Testis (tissue), 3 donors: Measurements from ENCODE around the gene SECISBP2L. TPM values are rescaled to one million over a fixed set of nuclear protein-coding genes. Genes with fewer than 3 reads are reported as not detected.

Experiments
- DNase-seq: peaks from one replicate; pipeline ENCODE4 v3.0.0-alpha.2; 2019
- H3K27ac ChIP-seq, 2 donors: fragments of 200-600 bp; sonication (generic); one replicate each; pipeline ENCODE4 v1.5.1; 2019
- H3K27me3 ChIP-seq: fragments of 200-600 bp; sonication (generic); one replicate; pipeline ENCODE4 v1.5.1; 2019
- H3K36me3 ChIP-seq: fragments of 200-600 bp; sonication (generic); one replicate; pipeline ENCODE4 v1.5.1; 2017; ENCODE audit warnings: low read depth; ENCODE audit errors: missing control alignments
- H3K4me1 ChIP-seq: fragments of 200-600 bp; sonication (generic); one replicate; pipeline ENCODE4 v1.5.1; 2019
- H3K4me3 ChIP-seq, 2 donors: fragments of 200-600 bp; sonication (generic); one replicate each; pipeline ENCODE4 v1.5.1; 2017 to 2019
- H3K9me3 ChIP-seq: fragments of 200-600 bp; sonication (generic); one replicate; pipeline ENCODE4 v1.5.1; 2017
- CTCF ChIP-seq, 3 experiments: fragments of 450-650 bp in 2 of 3; fragments of 200-600 bp in 1 of 3; sonication (generic) in 1 of 3; IDR thresholded peaks; one replicate each; pipeline ENCODE4 v1.5.1; 2016 to 2019; ENCODE audit warnings: antibody characterized with exemption in 3 of 3, mild to moderate bottlenecking in 2 of 3, moderate library complexity in 1 of 3
- POLR2A ChIP-seq: fragments of 450-650 bp; IDR thresholded peaks from one replicate; pipeline ENCODE4 v1.6.1; 2017; ENCODE audit warnings: antibody characterized with exemption, mild to moderate bottlenecking, moderate library complexity
- WGBS, 2 donors: methylation state at CpG; one replicate each; pipeline ENCODE4 v1.1.5; 2018; 5-methylcytosine and 5-hydroxymethylcytosine counted together
- intact Hi-C: fragments of 100-400 bp; cut with DNase I; formaldehyde crosslinking; loops from one replicate; pipeline ENCODE4 v1.15.1; 2023; ENCODE audit warnings: low total_unique reads
- polyA plus RNA-seq: library from polyadenylated mRNA; stranded (reverse); fragments of 350-450 nt; fragmentation: Illumina TruSeq; extraction: RNeasy Lipid Tissue Mini Kit (QIAGEN cat#74804); gene quantifications from one replicate; pipeline ENCODE4 v1.2.3, GENCODE V29; 2014; ENCODE audit warnings: low read depth, low replicate concordance; ENCODE audit not compliant: insufficient read depth
- total RNA-seq, 2 donors: library from RNA; depleted of rRNA; stranded (reverse); fragments of >200 nt; gene quantifications; one replicate each; pipeline ENCODE4 v1.2.3, GENCODE V29; 2016

The SECISBP2L gene
- total and polyA plus RNA-seq, 3 donors from 2014 or later: 29.2 to 76.1 (median 53.6) TPM

- intact Hi-C loops: no loop called here
- Histone ChIP-seq H3K9me3 (no peaks in the 10 kb centered on the region), H3K36me3 (no peaks in the 10 kb centered on the region), H3K27me3 (no peaks in the 10 kb centered on the region), H3K4me3 (peak overlapping the region; percentile 58 to 74), H3K4me1 (peaks cover 2% of the 10 kb centered on the region), H3K27ac (peak overlapping the region; percentile 18 to 79)
- whole genome bisulfite sequencing, 2 donors: 0 to 2% methylated on average over 6 to 46 of the region's 54 CpGs
- peak; percentile 45 for DNase-seq
- TF ChIP-seq CTCF (IDR thresholded peaks at IDR 0.05): no peak
- no peak for TF ChIP-seq POLR2A
Measured at GRCh38 chr15:48962662-48963523, 83.4 kb downstream of the SECISBP2L start.

DNA sequence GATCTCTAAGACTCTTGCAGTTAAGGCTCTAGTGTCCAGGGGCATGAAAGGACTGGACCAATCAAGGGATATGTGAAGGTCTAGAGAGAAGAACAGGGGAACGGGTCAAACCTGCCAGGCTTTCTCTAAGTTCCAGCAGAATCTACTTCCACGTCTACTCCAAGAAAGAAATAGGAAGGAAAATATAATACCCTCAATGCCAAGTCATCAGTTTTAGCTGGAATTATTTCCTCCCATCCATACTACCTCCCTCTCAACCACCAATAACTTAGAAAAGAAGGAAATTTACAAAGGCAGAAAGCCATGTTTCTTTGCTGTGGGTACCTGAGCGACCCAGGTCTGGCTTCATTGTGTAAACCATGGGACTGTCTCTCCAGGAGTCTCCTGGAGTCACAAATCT is 90.3 kb downstream of the SECISBP2L start:
- intact Hi-C loops: no loop called here
- no peak for TF ChIP-seq CTCF (IDR thresholded peaks at IDR 0.05)
- no peak for TF ChIP-seq POLR2A
- WGBS, 2 donors: 85 to 91% methylated on average over 3 of the region's 3 CpGs
- DNase-seq: no peak
- Histone ChIP-seq H3K9me3 (no peaks in the 10 kb centered on the region), H3K4me1 (peaks cover 18% of the 10 kb centered on the region), H3K27me3 (no peaks in the 10 kb centered on the region), H3K4me3 (no peak overlapping the region), H3K27ac (peak overlapping the region; percentile 64 to 79), H3K36me3 (no peaks in the 10 kb centered on the region)

- no peaks in the 10 kb centered on the region for H3K27me3 ChIP-seq
- H3K9me3 ChIP-seq: no peaks in the 10 kb centered on the region
- TF ChIP-seq CTCF (IDR thresholded peaks at IDR 0.05) (no peak), POLR2A (no peak)
- WGBS, 2 donors: 77 to 85% methylated on average over 4 of the region's 4 CpGs
- intact Hi-C loops: no loop called here
- no peak overlapping the region for H3K4me3 ChIP-seq
- H3K4me1 ChIP-seq: peaks cover 18% of the 10 kb centered on the region
- H3K27ac ChIP-seq: peak overlapping the region; percentile 64 to 79
- DNase-seq: no peak
- H3K36me3 ChIP-seq: no peaks in the 10 kb centered on the region
Measured at GRCh38 chr15:48955370-48955769, 90.9 kb downstream of the SECISBP2L start.

DNA sequence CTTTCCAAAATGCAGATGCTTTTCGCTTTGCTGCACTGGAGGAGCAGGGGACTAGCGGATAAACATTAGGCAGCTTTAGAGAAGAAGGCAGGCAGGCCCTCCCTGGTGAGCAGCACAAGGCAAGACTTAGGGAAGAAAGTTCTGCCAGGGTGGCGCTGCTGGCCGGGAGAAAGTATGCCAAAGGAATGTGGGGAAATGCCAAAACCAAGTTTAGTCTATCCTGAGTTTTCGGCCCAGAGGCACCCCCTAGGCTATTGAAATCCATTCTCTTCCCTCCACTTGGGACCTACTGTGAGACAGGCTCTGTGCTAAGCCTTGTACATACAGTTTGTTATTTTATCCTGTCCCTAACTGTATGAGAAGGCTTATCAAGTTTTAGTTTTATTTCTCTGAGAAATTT is 91.7 kb downstream of the SECISBP2L start:
- intact Hi-C loops: no loop called here

More for the DNA sequence above, 91.7 kb downstream of the SECISBP2L start:
- no peaks in the 10 kb centered on the region for H3K9me3 ChIP-seq
- TF ChIP-seq POLR2A (no peak), CTCF (IDR thresholded peaks at IDR 0.05) (no peak)
- 20 to 29% methylated on average over 5 of the region's 5 CpGs for WGBS, 2 donors
- H3K27me3 ChIP-seq: no peaks in the 10 kb centered on the region
- H3K27ac ChIP-seq: peak overlapping the region; percentile 64 to 79
- peaks cover 18% of the 10 kb centered on the region for H3K4me1 ChIP-seq
- peak; percentile 43 for DNase-seq
- no peaks in the 10 kb centered on the region for H3K36me3 ChIP-seq
- no peak overlapping the region for H3K4me3 ChIP-seq
